Stimulated activated CD4-positive, alpha-beta T cell treated with anti-CD3 and anti-CD28 coated beads, TNF-alpha, amount 100 ng/mL, for 24 hours (primary cell): ENCODE data around the gene KLHL2.

ENCODE experiments used
- DNase-seq, 3 experiments: peaks; one replicate each; pipeline ENCODE4 v3.0.0-alpha.2; 2020; ENCODE audit warnings: low read depth in 3 of 3

KLHL2 gene

GRCh38 chr4:165289423-165289785 is 82.0 kb downstream of the KLHL2 start:
- no peak for DNase-seq

GRCh38 chr4:165293061-165293460 is 85.7 kb downstream of the KLHL2 start:
- DNase-seq: no peak

GRCh38 chr4:165293927-165294649 is 86.7 kb downstream of the KLHL2 start:
- DNase-seq: no peak

- DNase-seq: no peak
Observed at GRCh38 chr4:165294907-165295306, 87.5 kb downstream of the KLHL2 start.

- no peak for DNase-seq
Observed at GRCh38 chr4:165297626-165298025, 90.3 kb downstream of the KLHL2 start.

- DNase-seq: no peak
Observed at GRCh38 chr4:165299399-165300060, 92.2 kb downstream of the KLHL2 start.

GRCh38 chr4:165301833-165302232 is 94.5 kb downstream of the KLHL2 start:
- no peak for DNase-seq

GRCh38 chr4:165302658-165303057 is 95.3 kb downstream of the KLHL2 start:
- no peak for DNase-seq

GRCh38 chr4:165308166-165308565 is 100.8 kb downstream of the KLHL2 start:
- no peak for DNase-seq

- no peak for DNase-seq
Observed at GRCh38 chr4:165308606-165309005, 101.2 kb downstream of the KLHL2 start.

- DNase-seq: no peak
Observed at GRCh38 chr4:165309456-165309855, 102.1 kb downstream of the KLHL2 start.

- DNase-seq: no peak
Observed at GRCh38 chr4:165312506-165312905, 105.1 kb downstream of the KLHL2 start.

- DNase-seq: no peak
Observed at GRCh38 chr4:165319030-165319429, 111.7 kb downstream of the KLHL2 start.

GRCh38 chr4:165319509-165319908 is 112.1 kb downstream of the KLHL2 start:
- DNase-seq: no peak

GRCh38 chr4:165324236-165324917 is 117.0 kb downstream of the KLHL2 start:
- no peak for DNase-seq

GRCh38 chr4:165324918-165325304 is 117.5 kb downstream of the KLHL2 start:
- DNase-seq: no peak

GRCh38 chr4:165325732-165326512 is 118.6 kb downstream of the KLHL2 start:
- no peak for DNase-seq

GRCh38 chr4:165326831-165327210 is 119.5 kb downstream of the KLHL2 start:
- DNase-seq: no peak

- DNase-seq: peak; percentile 97 to 98 (median 97)
Observed at GRCh38 chr4:165327211-165328100, 120.1 kb downstream of the KLHL2 start, which contains the start of gene MSMO1. MSMO1 (plus strand) TSS chr4:165327669; CDS start chr4:165333371, 5,702 bp downstream.

- no peak for DNase-seq
Observed at GRCh38 chr4:165328101-165328425, 120.7 kb downstream of the KLHL2 start.

- DNase-seq: no peak
Observed at GRCh38 chr4:165328708-165329107, 121.3 kb downstream of the KLHL2 start.
